ENCODE results near the gene PAF1. TPM values are rescaled to one million over a fixed set of nuclear protein-coding genes. Genes with fewer than 3 reads are reported as not detected.
A peak's percentile ranks its signal among the peaks of the same experiment; 100 is the strongest.

Gene PAF1
- polyA plus RNA-seq, 1 donor from 2014 or later, result 37.3 TPM

- Histone ChIP-seq H2AFZ (ENCODE audit: low read depth, low read length) (no peak overlapping the region), H3K4me3 (ENCODE audit: low read length) (no peak overlapping the region), H3F3A (ENCODE audit: insufficient read depth, low read length, poor library complexity, severe bottlenecking) (no peaks in the 10 kb centered on the region), H3K27me3 (ENCODE audit: insufficient read depth, low read depth, low read length) (no peaks in the 10 kb centered on the region), H3K79me2 (replicated peaks; ENCODE audit: insufficient read depth, low read length) (no peaks in the 10 kb centered on the region), H3K27ac (ENCODE audit: low read length) (no peak overlapping the region), H3K4me2 (ENCODE audit: low read length) (no peak overlapping the region), H3K9ac (ENCODE audit: low read length) (no peak overlapping the region), H4K20me1 (ENCODE audit: insufficient read depth) (no peaks in the 10 kb centered on the region), H3K36me3 (ENCODE audit: insufficient read depth, low read length) (no peaks in the 10 kb centered on the region), H3K9me3 (ENCODE audit: low read length) (no peaks in the 10 kb centered on the region), H3K9me2 (ENCODE audit: insufficient read depth, low read length) (no peaks in the 10 kb centered on the region)
- TF ChIP-seq TAF1 (IDR thresholded peaks at IDR 0.05; ENCODE audit: low read depth) (no peak), CTCF (IDR thresholded peaks at IDR 0.05; ENCODE audit: poor library complexity, severe bottlenecking) (no peak), MXI1 (conservative IDR thresholded peaks at IDR 0.05; ENCODE audit: poor library complexity, severe bottlenecking) (no peak), EZH2 (IDR thresholded peaks at IDR 0.05; ENCODE audit: borderline replicate concordance, insufficient read depth, low read length, poor library complexity, severe bottlenecking) (no peak), REST (IDR thresholded peaks at IDR 0.05; ENCODE audit: borderline replicate concordance) (no peak), RAD21 (conservative IDR thresholded peaks at IDR 0.05) (no peak), EP300 (conservative IDR thresholded peaks at IDR 0.05; ENCODE audit: poor library complexity, severe bottlenecking) (no peak), POLR2AphosphoS5 (IDR thresholded peaks at IDR 0.05) (no peak), SMC3 (conservative IDR thresholded peaks at IDR 0.05; ENCODE audit: poor library complexity) (no peak)
Measured at GRCh38 chr19:39398297-39398864, 7.5 kb upstream of the PAF1 start.

GRCh38 chr19:39397360-39398296 is 6.7 kb upstream of the PAF1 start:
- H3F3A ChIP-seq (ENCODE audit: insufficient read depth, low read length, poor library complexity, severe bottlenecking), result no peaks in the 10 kb centered on the region
- H3K4me3 ChIP-seq (ENCODE audit: low read length), result no peak overlapping the region
- H4K20me1 ChIP-seq (ENCODE audit: insufficient read depth), result no peaks in the 10 kb centered on the region
- no peak overlapping the region for H2AFZ ChIP-seq (ENCODE audit: low read depth, low read length)
- no peak overlapping the region for H3K27ac ChIP-seq (ENCODE audit: low read length)
- peaks cover 3% of the 10 kb centered on the region for H3K79me2 ChIP-seq (replicated peaks; ENCODE audit: insufficient read depth, low read length)
- no peaks in the 10 kb centered on the region for H3K9me2 ChIP-seq (ENCODE audit: insufficient read depth, low read length)
- H3K27me3 ChIP-seq (ENCODE audit: insufficient read depth, low read depth, low read length), result no peaks in the 10 kb centered on the region
- TF ChIP-seq RAD21 (conservative IDR thresholded peaks at IDR 0.05) (peak; percentile 78), TAF1 (IDR thresholded peaks at IDR 0.05; ENCODE audit: low read depth) (no peak), POLR2AphosphoS5 (IDR thresholded peaks at IDR 0.05) (no peak), SMC3 (conservative IDR thresholded peaks at IDR 0.05; ENCODE audit: poor library complexity) (peak; percentile 82), CTCF (IDR thresholded peaks at IDR 0.05; ENCODE audit: poor library complexity, severe bottlenecking) (peak; percentile 82), REST (IDR thresholded peaks at IDR 0.05; ENCODE audit: borderline replicate concordance) (no peak), MXI1 (conservative IDR thresholded peaks at IDR 0.05; ENCODE audit: poor library complexity, severe bottlenecking) (no peak), EP300 (conservative IDR thresholded peaks at IDR 0.05; ENCODE audit: poor library complexity, severe bottlenecking) (no peak), EZH2 (IDR thresholded peaks at IDR 0.05; ENCODE audit: borderline replicate concordance, insufficient read depth, low read length, poor library complexity, severe bottlenecking) (no peak)
- no peaks in the 10 kb centered on the region for H3K9me3 ChIP-seq (ENCODE audit: low read length)
- no peaks in the 10 kb centered on the region for H3K36me3 ChIP-seq (ENCODE audit: insufficient read depth, low read length)
- no peak overlapping the region for H3K4me2 ChIP-seq (ENCODE audit: low read length)
- H3K9ac ChIP-seq (ENCODE audit: low read length), result no peak overlapping the region

Measured in neural cell (in vitro differentiated cells).